Activated naive CD4-positive, alpha-beta T cell treated with anti-CD3 and anti-CD28 coated beads for 36 hours (primary cell): ENCODE measurements around the gene ARHGAP6. TPM values are rescaled to one million over a fixed set of nuclear protein-coding genes. Genes with fewer than 3 reads are reported as not detected.

Experiments
- CTCF ChIA-PET: fragments of 350-600 bp; sonication (Branson Sonifier 250); formaldehyde crosslinking; loops from one replicate; lab custom pipeline; 2021; ENCODE audit warnings: antibody characterized with exemption; lab: Charles Lee
- DNase-seq: peaks from one replicate; pipeline ENCODE4 v3.0.0-alpha.2; 2020
- H3K27ac Mint-ChIP-seq: one replicate; pipeline ENCODE4 v1.8.0; 2021; ENCODE audit warnings: mild to moderate bottlenecking, mixed read lengths
- H3K27me3 Mint-ChIP-seq: one replicate; pipeline ENCODE4 v1.8.0; 2021; ENCODE audit warnings: low read depth, mixed read lengths
- H3K36me3 Mint-ChIP-seq: one replicate; pipeline ENCODE4 v1.8.0; 2021; ENCODE audit warnings: low read depth, mixed read lengths
- H3K4me1 Mint-ChIP-seq: one replicate; pipeline ENCODE4 v1.8.0; 2021; ENCODE audit warnings: low read depth, mixed read lengths
- H3K4me3 Mint-ChIP-seq: one replicate; pipeline ENCODE4 v1.8.0; 2021; ENCODE audit warnings: mild to moderate bottlenecking, moderate library complexity, mixed read lengths
- H3K9me3 Mint-ChIP-seq: one replicate; pipeline ENCODE4 v1.8.0; 2021; ENCODE audit warnings: mixed read lengths
- intact Hi-C: fragments of 100-400 bp; cut with micrococcal nuclease; formaldehyde crosslinking; loops from one replicate; pipeline ENCODE4 v1.15.1; 2023
- total RNA-seq, 2 experiments: library from RNA; stranded (reverse); gene quantifications; one replicate each; pipeline ENCODE4 v1.2.3, GENCODE V29; 2021

The ARHGAP6 gene
- total RNA-seq, 2 experiments from 2014 or later, result not detected

DNA sequence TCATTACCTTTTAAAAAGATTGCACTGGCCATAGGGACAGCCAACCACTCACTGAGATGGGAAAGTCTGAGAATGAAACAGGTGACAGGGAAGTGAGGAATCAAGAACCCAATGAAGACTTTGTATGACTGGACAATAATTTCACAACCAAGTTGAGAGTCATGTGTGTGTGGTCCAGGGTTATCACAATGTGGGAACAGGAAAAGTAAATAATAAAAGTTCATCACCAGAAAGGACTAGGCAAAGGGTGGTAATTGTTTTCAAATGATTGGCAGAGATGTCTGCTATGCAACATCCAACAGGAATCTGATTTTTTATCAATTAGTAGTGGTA is 243.2 kb downstream of the ARHGAP6 start:
- Mint-ChIP-seq H3K36me3 (no peaks in the 10 kb centered on the region), H3K4me3 (no peak overlapping the region), H3K27ac (no peak overlapping the region), H3K9me3 (no peaks in the 10 kb centered on the region), H3K27me3 (peaks cover 8% of the 10 kb centered on the region), H3K4me1 (no peaks in the 10 kb centered on the region)
- no peak for DNase-seq
- intact Hi-C loops, result no loop called here
- CTCF ChIA-PET, result interaction anchor here (0.6 kb wide), 1 partner anchor 449 kb away, joined by 3 read pairs; no protein-coding TSS in a partner anchor

DNA sequence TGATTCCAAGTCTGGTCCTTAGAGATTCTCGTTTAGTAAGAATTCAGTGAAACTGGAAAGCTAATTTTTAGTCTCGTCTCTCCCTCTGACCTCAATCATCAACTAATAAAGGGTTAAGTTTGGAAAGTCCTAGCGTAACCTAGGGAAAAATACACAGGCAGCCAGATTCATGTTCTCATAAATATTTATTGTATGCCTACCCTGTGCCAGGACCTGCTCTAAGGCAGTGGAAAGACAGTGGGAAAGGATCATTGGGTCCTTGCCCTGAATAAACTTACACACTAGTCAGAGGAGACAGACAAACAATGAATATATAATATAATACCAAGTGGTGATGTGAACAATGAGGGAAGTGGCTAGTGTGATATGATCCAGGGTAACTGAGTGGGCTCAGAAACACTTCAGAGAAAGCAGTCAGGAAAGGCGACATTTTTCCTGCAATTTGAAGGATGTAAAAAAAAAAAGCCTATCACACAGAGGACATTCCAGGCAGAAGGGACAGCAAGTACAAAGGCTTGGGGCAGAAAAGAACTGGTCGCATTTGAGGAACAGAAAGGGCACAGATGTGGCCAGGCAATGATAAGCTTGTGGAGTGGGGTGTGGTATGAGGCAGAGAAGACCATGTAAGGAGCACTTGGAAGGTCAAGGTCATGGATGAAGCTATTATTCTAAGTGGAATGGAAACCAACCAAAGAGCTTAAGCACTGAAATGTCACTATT is 243.8 kb downstream of the ARHGAP6 start:
- DNase-seq, result no peak
- H3K9me3 Mint-ChIP-seq, result no peaks in the 10 kb centered on the region
- H3K36me3 Mint-ChIP-seq, result no peaks in the 10 kb centered on the region
- no peak overlapping the region for H3K27ac Mint-ChIP-seq
- no peak overlapping the region for H3K4me3 Mint-ChIP-seq
- intact Hi-C loops, result no loop called here
- CTCF ChIA-PET, result interaction anchor here (0.6 kb wide), 1 partner anchor 448 kb away, joined by 3 read pairs; no protein-coding TSS in a partner anchor
- H3K4me1 Mint-ChIP-seq, result no peaks in the 10 kb centered on the region
- H3K27me3 Mint-ChIP-seq, result peaks cover 7% of the 10 kb centered on the region

DNA sequence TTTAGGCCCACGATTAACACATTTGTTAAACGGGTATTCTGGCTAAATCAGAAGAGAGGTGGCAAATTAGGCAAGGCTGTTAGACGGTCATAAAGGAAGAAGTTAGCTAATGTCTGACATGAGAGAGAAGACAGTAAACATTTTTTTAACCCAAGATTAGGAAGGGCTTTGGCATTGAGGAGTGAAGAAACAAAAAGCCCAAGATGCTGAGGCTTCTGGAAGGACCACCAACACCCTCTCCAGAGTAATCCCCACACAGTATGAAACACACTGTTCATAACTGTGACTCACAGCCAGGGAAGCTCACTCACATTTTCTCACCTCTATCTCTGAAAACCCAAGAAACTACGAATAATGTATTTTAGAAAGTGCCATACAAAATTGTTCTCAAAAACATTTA is 244.9 kb downstream of the ARHGAP6 start:
- Mint-ChIP-seq H3K36me3 (no peaks in the 10 kb centered on the region), H3K4me3 (no peak overlapping the region), H3K9me3 (no peaks in the 10 kb centered on the region), H3K27ac (no peak overlapping the region), H3K4me1 (no peaks in the 10 kb centered on the region), H3K27me3 (no peaks in the 10 kb centered on the region)
- intact Hi-C loops, result no loop called here
- CTCF ChIA-PET, result no interaction called here
- no peak for DNase-seq

DNA sequence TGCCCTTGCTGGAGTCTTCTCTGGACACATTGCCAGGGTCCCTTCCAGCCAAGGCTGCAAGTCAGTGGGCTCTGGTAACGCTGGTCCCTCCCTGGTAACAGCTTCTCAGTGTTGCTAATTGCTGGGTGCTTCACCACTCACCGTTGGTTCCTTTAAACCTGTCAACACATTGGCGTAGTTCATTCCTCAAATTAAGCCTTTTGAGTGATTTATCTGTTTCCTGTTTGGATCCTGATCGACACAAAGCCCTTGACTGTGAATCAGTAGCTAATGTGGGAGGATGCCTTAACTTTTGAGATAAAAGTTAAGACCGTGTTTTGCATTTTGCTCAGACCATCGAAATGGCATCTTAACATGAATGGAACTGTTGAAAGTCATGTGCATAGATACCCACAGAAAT is 246.6 kb downstream of the ARHGAP6 start:
- CTCF ChIA-PET, result no interaction called here
- Mint-ChIP-seq H3K27ac (no peak overlapping the region), H3K4me3 (no peak overlapping the region), H3K9me3 (no peaks in the 10 kb centered on the region), H3K4me1 (no peaks in the 10 kb centered on the region), H3K27me3 (peaks cover 2% of the 10 kb centered on the region), H3K36me3 (no peaks in the 10 kb centered on the region)
- no peak for DNase-seq
- intact Hi-C loops, result no loop called here

DNA sequence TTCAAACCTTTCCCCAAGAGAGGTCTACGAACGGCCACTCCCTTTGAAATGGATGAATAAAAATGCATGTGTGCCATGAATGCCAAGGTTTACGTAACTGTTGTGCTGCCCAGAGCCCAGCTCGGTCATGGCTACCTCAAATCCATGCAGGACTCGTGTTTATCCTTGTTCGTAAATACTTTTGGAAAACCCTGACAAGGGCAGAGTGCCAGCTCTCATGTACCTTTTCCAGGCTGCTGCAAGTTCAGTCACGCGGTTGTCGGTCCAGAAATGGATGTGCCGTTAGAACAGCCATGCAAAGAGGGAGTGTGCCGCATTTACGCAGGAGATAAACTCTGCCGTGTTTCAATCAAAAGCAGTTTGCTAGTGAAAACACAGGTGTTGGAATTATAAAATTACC is 249.1 kb downstream of the ARHGAP6 start:
- Mint-ChIP-seq H3K4me3 (no peak overlapping the region), H3K9me3 (no peaks in the 10 kb centered on the region), H3K27ac (no peak overlapping the region), H3K27me3 (peaks cover 2% of the 10 kb centered on the region), H3K4me1 (no peaks in the 10 kb centered on the region), H3K36me3 (no peaks in the 10 kb centered on the region)
- intact Hi-C loops, result no loop called here
- CTCF ChIA-PET, result no interaction called here
- no peak for DNase-seq

DNA sequence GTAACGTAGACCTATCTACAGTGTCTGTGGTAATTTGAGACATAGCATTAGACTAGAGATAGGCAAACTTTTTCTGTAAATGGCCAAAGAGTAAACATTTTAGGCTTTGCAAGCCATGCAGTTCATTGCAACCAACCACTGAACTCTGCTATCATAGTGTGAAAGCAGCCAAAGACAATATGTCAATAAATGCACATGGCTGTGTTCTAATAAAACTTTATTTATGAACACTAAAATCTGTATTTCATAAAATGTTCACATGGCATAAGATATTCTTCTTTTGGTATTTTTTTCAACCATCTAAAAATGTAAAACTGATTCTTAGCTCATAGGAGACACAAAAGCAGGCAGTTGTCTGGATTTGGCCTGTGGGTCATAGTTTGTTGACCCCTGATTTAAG is 251.6 kb downstream of the ARHGAP6 start:
- CTCF ChIA-PET, result no interaction called here
- intact Hi-C loops, result no loop called here
- H3K27me3 Mint-ChIP-seq, result peaks cover 2% of the 10 kb centered on the region
- H3K4me3 Mint-ChIP-seq, result no peak overlapping the region
- DNase-seq, result no peak
- no peaks in the 10 kb centered on the region for H3K36me3 Mint-ChIP-seq
- H3K27ac Mint-ChIP-seq, result no peak overlapping the region
- no peaks in the 10 kb centered on the region for H3K4me1 Mint-ChIP-seq
- H3K9me3 Mint-ChIP-seq, result no peaks in the 10 kb centered on the region

DNA sequence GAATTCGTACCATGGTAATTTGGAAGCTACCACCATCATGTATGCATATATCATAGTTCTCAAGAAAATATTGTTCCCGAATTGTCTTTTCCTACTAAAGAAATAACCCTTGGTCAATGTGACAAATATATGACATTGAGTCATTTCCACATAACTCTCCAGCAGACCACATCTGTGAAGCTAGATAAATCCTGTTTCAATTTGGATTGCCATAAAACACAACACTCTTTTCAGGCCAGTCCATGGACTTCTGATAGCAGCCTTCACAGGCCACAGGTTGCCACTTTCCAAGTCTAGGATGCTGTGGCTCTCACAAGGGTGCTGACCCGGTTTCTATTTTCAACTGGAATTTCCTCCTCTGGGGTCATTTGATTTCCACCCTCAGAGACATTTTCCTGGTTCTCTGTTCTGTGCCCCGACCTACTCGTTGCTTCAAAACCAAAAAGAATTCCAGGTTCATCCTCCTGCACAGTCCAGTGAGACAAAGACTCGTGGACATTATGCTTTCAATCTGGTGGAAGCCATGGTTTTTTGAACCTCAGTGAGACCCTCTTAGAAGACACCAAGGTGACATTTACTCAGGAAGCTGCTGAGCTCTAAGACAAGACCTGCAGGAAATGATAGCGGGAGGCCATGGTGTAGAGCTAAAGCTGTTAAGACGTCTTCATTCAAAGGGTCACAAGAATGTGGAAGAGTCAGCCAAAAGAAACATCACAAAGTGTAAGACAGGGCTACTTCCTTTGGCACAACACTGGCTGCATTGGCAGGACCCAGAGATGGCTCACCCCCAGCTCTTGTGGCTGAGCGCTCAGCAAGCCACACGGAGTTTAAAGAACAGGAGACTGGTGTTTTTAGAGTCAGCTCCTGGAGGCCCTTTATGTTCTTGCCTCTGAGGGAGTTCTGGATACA is 252.8 kb downstream of the ARHGAP6 start:
- Mint-ChIP-seq H3K4me1 (no peaks in the 10 kb centered on the region), H3K9me3 (no peaks in the 10 kb centered on the region), H3K27me3 (peaks cover 2% of the 10 kb centered on the region), H3K36me3 (no peaks in the 10 kb centered on the region), H3K4me3 (no peak overlapping the region), H3K27ac (no peak overlapping the region)
- CTCF ChIA-PET, result no interaction called here
- no peak for DNase-seq
- intact Hi-C loops, result no loop called here

DNA sequence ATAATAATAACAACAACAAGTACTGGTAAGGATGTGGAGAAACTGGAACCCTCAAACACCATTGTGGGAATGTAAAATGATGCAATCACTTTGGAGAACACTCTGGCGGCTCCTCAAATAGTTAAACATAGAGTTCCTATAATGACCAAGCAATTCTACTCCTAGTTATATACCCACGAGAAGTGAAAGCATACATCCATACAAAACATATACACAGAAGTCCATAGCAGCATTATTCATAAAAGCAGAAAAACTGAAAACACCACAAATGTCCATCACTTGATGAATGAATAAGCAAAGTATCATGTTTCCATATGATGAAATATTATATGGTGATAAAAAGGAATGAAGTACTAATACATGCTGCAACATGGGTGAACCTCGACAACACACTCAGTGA is 255.8 kb downstream of the ARHGAP6 start:
- no peak overlapping the region for H3K27ac Mint-ChIP-seq
- H3K4me3 Mint-ChIP-seq, result no peak overlapping the region
- H3K36me3 Mint-ChIP-seq, result no peaks in the 10 kb centered on the region
- no peak for DNase-seq
- H3K9me3 Mint-ChIP-seq, result no peaks in the 10 kb centered on the region
- H3K27me3 Mint-ChIP-seq, result no peaks in the 10 kb centered on the region
- H3K4me1 Mint-ChIP-seq, result no peaks in the 10 kb centered on the region
- intact Hi-C loops, result no loop called here
- CTCF ChIA-PET, result no interaction called here

DNA sequence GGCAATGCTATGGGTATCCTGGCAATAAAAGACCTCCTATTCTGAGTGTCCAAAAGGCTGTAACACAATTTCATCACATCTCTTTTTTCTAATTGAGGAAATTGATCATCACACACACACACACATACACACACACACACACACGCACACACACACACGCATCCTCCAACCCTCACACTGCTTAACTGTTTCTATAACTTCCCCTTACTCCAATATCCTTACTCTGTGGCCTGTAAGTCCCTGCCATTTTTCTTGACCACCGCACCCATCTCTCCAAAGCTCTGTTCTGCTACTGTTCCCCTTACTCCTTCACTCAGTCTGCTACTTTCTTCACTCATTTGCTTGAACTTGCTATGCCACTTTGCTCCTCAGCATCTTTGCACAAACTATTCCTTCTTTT is 256.9 kb downstream of the ARHGAP6 start:
- Mint-ChIP-seq H3K27ac (no peak overlapping the region), H3K4me1 (no peaks in the 10 kb centered on the region), H3K36me3 (no peaks in the 10 kb centered on the region), H3K9me3 (no peaks in the 10 kb centered on the region), H3K4me3 (no peak overlapping the region), H3K27me3 (no peaks in the 10 kb centered on the region)
- intact Hi-C loops, result no loop called here
- CTCF ChIA-PET, result no interaction called here
- DNase-seq, result no peak

DNA sequence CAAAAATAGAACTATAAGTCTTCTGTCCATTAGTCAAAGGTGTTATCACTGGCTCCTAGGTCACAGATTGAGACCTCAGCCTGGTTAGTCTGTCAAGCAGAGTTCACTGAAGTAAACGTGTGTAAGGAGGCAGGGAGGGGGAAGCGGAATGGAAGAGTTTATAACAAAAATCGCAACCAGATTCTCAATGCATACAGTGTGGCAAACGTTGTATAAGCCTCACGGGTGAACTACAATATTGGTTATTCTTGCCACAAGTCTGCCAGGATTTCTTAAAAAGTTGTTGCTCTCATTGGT is 257.7 kb downstream of the ARHGAP6 start:
- Mint-ChIP-seq H3K4me1 (no peaks in the 10 kb centered on the region), H3K4me3 (no peak overlapping the region), H3K27ac (no peak overlapping the region), H3K36me3 (no peaks in the 10 kb centered on the region), H3K27me3 (no peaks in the 10 kb centered on the region), H3K9me3 (no peaks in the 10 kb centered on the region)
- intact Hi-C loops, result no loop called here
- CTCF ChIA-PET, result no interaction called here
- DNase-seq, result no peak

DNA sequence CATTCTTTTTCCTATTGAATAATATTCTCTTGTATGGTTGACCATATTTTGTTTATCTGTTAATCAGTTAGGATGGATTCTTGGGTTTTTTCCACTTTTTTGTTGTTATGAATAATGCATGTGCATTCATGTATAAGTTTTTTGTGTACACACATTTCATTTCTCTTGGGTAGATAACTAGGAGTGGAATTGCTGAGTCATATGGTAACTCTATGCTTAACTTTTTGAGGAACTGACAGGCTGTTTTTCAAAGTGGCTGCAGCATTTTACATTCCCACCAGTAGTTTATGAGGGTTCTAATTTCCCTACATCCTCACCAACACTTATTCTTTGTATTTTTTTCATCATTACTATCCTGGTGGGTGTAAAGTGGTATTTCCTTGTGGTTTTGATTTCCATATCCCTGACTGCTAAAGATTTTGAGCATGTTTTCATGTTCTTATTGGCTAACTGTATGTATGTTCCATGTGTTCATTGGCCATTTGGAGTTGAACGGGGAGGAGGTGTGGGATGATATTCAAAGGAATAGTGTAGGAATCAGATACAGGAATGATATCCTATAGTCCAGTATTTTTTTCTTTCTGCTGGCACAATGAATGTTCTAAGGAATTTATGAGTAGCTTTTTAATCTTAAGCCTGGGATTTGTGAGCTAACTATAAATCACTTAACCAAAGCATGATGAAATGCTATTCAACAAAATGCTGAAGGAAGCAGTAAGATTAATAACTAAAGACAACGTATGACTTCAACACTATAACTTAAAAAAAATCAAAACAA is 258.2 kb downstream of the ARHGAP6 start:
- no peaks in the 10 kb centered on the region for H3K4me1 Mint-ChIP-seq
- no peak for DNase-seq
- H3K9me3 Mint-ChIP-seq, result no peaks in the 10 kb centered on the region
- no peaks in the 10 kb centered on the region for H3K36me3 Mint-ChIP-seq
- CTCF ChIA-PET, result no interaction called here
- intact Hi-C loops, result no loop called here
- H3K27me3 Mint-ChIP-seq, result no peaks in the 10 kb centered on the region
- H3K4me3 Mint-ChIP-seq, result no peak overlapping the region
- H3K27ac Mint-ChIP-seq, result no peak overlapping the region

DNA sequence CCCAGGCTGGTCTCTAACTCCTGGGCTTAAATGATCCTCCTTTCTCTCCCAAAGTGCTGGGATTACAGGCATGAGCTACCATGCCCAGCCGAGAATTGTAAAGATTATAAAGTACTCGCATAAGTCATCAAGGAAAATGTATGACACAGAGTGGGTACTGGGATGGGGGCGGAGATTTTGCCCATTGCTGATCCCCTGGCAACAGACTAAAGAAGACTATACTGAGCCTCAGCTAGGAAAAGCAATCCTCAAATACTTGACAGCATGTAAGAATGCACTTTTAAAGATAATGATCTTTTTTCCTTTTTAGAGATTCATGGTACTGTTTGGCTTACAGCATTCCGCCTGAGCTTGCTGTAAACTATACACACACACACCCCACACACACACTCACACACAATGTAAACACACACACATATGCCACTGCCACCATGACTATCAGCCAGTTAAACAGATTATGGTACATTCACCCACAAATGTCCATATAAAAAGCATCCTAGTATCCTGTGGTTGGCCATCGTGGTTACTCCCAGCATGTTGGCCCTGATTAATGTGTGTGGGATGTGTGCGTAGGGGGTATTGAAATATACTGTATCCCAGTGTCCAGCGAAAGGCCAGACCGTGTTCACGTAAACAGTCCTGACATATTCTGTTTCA is 259.5 kb downstream of the ARHGAP6 start:
- intact Hi-C loops, result no loop called here
- H3K4me1 Mint-ChIP-seq, result no peaks in the 10 kb centered on the region
- CTCF ChIA-PET, result no interaction called here
- no peaks in the 10 kb centered on the region for H3K9me3 Mint-ChIP-seq
- no peak overlapping the region for H3K4me3 Mint-ChIP-seq
- H3K36me3 Mint-ChIP-seq, result no peaks in the 10 kb centered on the region
- H3K27me3 Mint-ChIP-seq, result no peaks in the 10 kb centered on the region
- H3K27ac Mint-ChIP-seq, result no peak overlapping the region
- no peak for DNase-seq
